Limb (tissue), 2 donors: ENCODE measurements around the gene TTC33.
"Not testable (repeated sequence)": the region's sequence is repeated elsewhere in the genome, so short reads cannot be mapped to it uniquely, and the experiment has no call there.

Experiments
- DNase-seq, 2 donors: peaks; one replicate each; pipeline ENCODE4 v3.0.0-alpha.2; 2016; ENCODE audit errors: extremely low spot score in 2 of 2

The TTC33 gene

DNA sequence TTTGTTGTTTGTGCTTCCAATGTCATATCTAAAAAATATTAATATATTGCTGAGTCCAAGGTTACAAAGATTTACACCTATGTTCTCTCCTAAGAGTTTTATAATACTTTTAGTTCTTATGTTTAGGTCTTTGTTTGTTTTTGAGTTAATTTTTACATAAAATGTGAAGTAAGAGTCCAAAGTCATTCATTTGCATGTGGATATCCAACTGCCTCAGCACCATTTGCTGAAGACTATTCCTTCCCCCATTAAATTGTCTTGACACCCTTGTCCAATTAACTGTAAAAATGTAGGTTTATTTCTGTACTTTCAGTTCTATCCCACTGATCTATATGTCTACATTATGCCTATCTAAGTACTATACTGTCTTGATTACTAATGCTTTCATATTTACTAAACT, 35.7 kb downstream of the TTC33 start:
- DNase-seq = no peak

DNA sequence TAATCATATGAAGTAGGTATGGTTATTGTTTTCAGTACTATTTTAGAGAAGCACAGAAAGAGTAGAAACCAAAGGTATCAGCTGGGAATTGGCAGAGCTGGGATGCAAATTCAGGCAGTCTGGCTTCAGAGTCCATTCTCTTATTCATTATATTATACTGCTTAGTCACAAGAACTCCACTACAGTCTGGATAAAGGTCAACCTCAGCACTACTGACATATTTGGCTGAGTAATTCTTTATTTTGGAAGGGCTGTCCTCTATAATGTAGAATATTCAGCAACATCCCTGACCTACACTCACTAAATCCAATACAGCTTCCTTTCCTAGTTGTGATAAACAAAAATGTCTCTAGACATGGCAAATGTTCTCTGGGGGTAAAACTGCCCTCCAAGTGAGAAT, 38.5 kb downstream of the TTC33 start:
- DNase-seq = no peak

- DNase-seq = no peak
Observed at GRCh38 chr5:40716590-40716989, 39.2 kb downstream of the TTC33 start.

DNA sequence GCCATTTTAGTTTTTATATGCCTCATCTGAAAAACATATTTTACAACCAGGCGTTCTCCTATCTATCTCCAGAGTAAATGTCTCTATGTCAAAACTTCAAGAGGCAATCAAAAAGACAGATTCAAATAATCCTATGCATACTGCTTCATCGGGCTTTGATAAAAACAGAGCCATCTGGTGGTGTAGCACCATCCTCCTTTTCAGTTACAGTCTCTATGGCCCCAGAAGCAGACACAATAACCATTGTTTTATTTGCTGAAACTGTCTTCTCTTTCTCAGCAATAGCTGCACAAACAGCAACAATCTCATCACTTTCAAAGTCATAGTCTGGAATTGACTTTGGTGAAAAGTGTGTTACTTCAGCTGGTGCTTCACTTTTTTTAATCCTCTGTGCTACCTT, 39.8 kb downstream of the TTC33 start:
- DNase-seq = no peak

GRCh38 chr5:40714001-40714400, 41.8 kb downstream of the TTC33 start:
- no peak for DNase-seq

DNA sequence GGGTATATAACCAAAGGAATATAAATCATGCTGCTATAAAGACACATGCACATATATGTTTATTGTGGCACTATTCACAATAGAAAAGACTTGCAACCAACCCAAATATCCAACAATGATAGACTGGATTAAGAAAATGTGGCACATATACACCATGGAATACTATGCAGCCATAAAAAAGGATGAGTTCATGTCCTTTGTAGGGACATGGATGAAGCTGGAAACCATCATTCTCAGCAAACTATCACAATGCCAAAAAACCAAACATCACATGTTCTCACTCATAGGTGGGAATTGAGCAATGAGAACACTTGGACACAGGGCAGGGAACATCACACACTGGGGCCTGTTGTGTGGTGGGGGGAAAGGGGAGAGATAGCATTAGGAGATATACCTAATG, 45.2 kb downstream of the TTC33 start:
- not testable (repeated sequence) for DNase-seq

- DNase-seq = not testable (repeated sequence)
Observed at GRCh38 chr5:40705484-40705883, 50.3 kb downstream of the TTC33 start.

- not testable (repeated sequence) for DNase-seq
Observed at GRCh38 chr5:40702027-40702426, 53.7 kb downstream of the TTC33 start.

GRCh38 chr5:40700116-40700782, 55.5 kb downstream of the TTC33 start:
- DNase-seq = no peak

DNA sequence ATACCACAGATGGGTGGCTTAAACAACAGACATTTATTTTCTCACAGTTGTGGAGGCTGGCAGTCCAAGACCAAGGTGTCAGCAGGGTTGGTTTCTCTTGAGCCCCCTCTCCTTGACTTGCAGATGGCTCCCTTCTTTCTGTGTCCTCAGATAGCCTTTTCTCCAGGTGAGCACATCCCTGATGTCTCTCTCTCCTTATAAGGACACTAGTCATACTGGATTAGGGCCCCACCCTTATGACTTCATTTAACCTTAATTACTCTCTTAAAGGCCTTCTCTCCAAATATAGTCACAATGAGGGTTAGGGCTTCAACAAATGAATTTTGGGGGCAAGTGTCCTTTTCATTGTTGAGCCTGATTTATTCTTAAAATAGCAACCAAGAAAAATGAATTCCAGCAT, 61.3 kb downstream of the TTC33 start:
- DNase-seq = no peak

- DNase-seq = no peak
Observed at GRCh38 chr5:40691894-40692293, 63.9 kb downstream of the TTC33 start.

DNA sequence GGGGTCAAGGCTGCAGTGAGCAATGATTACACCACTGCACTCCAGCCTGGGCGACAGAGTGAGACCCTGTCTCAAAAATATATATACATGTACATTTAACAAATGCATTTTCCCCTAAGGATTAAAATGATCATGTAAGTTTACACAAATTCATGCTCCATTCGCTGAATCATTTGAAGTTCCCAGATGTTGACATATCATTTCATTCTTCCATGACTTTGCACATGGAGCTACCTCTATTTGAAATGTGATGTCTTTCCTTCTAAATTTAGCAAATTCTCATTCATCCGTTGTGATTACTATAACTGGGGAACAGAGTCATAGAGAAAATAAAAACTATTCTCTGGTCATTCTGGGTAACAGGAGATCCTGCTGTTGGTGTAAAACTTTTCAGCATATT, 65.5 kb downstream of the TTC33 start:
- DNase-seq = no peak

GRCh38 chr5:40689438-40689837, 66.3 kb downstream of the TTC33 start:
- no peak for DNase-seq

GRCh38 chr5:40688996-40689395, 66.8 kb downstream of the TTC33 start:
- no peak for DNase-seq

DNA sequence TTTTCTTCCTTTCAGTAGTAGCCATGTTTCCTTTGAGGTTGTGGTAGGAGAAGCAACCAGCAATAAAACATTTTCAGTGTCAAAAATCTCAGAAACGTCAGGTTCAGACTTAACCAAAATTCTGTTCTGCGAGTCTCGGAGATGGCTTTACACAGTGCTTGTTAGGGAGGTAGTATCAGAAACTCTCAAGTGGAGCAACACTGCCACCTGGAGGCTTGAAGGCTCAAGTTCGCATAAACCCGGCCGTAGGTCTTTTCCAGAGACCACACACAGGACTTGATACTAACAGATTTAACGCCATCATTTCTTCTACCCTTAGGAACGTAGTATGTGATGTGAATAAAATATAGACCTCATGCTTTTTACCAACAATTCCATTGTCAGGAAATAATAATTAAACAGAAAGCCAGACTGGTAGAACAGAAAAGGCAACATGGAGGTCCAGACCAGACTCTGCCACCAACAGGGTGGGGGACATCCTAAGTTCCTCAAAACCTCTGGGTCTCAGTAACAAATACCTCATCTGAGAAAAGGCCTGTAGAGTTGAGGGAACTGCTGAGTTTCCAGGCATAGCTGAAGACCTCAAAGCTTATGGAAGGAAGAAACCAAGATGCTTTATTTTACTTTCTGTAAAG, 67.5 kb downstream of the TTC33 start:
- DNase-seq = peak; percentile 89 to 90

DNA sequence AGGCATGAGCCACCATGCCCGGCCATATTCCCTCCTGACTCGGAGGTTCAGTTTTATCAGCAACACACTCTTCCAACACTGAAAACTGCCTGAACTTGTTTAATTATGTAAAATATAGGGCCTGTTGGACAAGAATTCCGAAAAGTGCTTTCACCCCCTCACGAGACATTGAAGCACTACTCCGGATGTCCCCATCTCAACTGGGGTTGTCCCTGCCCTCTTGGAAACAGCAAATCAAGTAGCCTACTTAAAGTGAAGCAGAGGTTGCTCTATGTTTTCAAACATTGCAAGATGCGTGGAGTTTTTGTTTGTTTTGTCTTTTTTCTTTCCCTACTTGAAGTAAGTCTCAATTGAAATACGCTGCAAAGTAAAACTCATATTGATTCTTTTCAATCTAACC, 68.4 kb downstream of the TTC33 start:
- no peak for DNase-seq

DNA sequence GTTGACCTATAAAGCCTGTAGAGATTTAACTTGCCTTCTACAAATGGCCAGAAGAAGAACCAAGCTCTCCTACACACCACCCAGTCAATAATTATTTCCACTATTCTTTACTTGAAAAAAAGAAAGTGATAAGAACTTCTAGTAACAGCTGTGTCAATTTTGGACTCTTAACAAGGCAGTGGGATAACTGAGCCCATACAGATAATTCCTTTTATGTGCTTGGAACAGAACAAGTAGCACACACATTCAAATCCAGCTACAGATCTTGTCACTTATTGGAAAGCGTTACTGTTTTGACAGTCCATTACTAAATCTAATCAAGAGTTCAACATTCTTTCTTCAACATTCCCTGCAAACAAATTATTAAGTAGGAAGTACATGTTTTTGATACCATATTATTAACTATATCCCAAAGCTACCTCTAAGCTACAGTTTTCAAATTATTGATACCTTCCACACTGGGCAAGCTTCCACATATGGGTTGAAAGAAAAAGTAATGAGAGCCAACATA, 69.7 kb downstream of the TTC33 start:
- no peak for DNase-seq

GRCh38 chr5:40685193-40685592, 70.6 kb downstream of the TTC33 start:
- DNase-seq = no peak

DNA sequence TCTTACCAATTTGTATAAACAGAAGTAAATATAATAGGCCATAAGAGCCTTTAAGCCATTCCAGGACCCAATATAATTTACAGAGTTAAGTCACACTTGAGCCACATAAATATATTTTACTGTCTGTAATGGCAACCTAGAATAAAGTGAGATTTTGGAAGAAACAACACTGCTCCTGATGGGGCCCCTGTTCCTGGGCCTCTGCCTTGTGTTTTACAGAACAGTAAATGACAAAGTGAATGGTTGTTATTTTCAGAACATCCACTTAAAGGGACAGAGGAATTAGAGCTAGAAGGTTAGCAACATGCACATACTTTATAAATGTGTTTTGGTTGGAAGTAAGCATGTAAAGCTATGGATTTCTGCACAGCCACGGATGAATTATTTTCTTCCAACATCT, 72.5 kb downstream of the TTC33 start:
- DNase-seq = no peak

DNA sequence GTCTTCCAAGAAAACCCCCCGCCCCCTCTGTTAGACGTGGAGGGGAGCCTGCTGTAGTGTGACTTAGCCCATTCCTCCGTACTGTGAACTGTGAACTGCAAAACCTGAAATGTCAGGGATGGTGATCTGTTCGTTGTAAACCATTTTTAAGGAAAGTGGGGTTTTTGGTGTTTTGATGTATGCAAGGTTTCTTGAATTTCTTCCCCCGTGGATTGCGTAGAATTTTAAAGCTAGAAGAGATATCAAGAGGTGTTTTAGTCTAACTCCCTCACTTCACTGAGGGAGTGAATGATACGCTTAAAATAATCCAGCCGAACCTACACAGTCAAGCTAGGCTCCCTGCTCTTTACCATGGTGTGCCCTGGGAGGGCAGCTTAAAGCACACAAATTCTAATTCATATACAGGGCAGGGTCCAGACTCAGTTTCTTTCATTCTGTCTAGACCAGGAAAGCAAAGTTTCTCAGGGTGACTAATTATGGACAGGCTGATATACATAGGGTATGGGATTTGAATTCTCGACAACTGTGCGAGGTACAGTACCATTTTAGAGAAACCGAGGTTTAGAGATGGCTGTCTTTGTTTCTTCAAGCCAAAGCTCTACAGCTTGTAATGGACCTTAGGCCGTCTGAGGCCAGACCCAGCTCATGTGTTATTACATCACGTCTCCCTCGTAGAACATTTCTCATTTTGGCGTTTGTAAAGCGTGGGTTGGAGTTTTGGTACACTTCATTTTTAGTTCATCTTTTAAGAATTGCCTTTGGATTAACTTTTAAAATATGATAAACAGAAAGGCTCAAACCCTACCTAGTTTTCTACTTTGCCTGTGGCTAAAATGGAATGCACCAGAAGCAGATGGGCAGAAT, 73.4 kb downstream of the TTC33 start:
- DNase-seq = no peak

DNA sequence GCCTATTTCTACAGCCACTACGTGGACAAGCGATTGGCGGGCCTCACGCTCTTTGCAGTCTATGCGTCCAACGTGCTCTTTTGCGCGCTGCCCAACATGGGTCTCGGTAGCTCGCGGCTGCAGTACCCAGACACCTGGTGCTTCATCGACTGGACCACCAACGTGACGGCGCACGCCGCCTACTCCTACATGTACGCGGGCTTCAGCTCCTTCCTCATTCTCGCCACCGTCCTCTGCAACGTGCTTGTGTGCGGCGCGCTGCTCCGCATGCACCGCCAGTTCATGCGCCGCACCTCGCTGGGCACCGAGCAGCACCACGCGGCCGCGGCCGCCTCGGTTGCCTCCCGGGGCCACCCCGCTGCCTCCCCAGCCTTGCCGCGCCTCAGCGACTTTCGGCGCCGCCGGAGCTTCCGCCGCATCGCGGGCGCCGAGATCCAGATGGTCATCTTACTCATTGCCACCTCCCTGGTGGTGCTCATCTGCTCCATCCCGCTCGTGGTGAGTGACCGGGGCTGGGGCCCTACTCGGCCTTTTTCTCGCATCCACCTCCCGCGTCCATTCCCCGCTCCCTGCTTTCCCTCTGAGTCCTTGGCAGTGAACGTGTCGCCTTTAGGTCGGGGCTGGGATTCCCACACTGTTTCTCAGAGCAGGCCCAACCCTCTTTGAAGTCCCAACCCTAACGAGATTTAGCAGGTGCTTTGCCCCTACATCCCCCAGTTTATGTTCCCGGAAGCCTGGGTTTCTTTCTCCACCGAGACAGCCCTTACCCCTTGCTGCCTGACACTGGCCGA, 74.2 kb downstream of the TTC33 start:
- DNase-seq = peak in 1 of 2 donors; percentile 50
